ENCODE data around the gene PLEKHM2.

Gene PLEKHM2

DNA sequence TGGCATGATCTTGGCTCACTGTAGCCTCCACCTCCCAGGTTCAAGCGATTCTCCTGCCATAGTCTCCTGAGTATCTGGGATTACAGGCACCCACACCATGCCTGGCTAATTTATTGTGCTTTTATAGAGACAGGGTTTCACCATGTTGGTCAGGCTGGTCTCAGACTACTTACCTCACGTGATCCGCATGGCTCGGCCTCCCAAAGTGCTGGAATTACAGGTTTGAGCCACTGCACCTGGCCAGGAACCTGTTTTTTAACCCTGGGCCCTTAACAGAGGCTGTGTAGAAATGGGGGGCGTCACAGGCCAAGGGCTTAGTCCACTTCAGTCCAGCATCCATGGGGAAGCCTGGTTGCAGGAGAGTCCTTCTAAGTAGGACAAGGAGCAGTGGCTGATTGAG lies 83.8 kb downstream of the PLEKHM2 start:
- DNase-seq (ENCODE audit: low read depth), result no peak
- TF ChIP-seq, protein P1, sequence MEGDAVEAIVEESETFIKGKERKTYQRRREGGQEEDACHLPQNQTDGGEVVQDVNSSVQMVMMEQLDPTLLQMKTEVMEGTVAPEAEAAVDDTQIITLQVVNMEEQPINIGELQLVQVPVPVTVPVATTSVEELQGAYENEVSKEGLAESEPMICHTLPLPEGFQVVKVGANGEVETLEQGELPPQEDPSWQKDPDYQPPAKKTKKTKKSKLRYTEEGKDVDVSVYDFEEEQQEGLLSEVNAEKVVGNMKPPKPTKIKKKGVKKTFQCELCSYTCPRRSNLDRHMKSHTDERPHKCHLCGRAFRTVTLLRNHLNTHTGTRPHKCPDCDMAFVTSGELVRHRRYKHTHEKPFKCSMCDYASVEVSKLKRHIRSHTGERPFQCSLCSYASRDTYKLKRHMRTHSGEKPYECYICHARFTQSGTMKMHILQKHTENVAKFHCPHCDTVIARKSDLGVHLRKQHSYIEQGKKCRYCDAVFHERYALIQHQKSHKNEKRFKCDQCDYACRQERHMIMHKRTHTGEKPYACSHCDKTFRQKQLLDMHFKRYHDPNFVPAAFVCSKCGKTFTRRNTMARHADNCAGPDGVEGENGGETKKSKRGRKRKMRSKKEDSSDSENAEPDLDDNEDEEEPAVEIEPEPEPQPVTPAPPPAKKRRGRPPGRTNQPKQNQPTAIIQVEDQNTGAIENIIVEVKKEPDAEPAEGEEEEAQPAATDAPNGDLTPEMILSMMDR (conservative IDR thresholded peaks at IDR 0.05; ENCODE audit: low read depth, low read length), result no peak
- no peak overlapping the region for H3K4me3 ChIP-seq (ENCODE audit: low read length)

DNA sequence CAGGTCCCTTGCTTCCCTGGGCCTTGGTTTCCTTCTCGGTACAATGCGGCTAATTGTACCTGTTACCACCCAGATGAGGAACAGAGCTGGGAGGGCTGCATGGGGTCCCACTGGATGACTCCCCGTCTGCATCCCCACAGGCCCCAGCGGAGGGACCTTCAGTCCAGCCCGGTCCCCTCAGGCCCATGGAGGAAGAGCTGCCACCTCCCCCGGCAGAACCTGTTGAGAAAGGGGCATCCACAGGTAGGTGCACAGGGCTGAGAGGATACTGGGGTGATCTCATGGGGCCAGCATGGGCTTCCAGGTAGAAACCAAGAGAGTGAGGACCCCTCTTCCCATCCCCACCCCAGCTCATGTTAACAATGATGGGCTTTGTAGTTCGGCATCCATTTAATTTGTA lies 84.3 kb downstream of the PLEKHM2 start:
- TF ChIP-seq, protein P1 (conservative IDR thresholded peaks at IDR 0.05; ENCODE audit: low read depth, low read length), result no peak
- H3K4me3 ChIP-seq (ENCODE audit: low read length), result no peak overlapping the region
- no peak for DNase-seq (ENCODE audit: low read depth)

DNA sequence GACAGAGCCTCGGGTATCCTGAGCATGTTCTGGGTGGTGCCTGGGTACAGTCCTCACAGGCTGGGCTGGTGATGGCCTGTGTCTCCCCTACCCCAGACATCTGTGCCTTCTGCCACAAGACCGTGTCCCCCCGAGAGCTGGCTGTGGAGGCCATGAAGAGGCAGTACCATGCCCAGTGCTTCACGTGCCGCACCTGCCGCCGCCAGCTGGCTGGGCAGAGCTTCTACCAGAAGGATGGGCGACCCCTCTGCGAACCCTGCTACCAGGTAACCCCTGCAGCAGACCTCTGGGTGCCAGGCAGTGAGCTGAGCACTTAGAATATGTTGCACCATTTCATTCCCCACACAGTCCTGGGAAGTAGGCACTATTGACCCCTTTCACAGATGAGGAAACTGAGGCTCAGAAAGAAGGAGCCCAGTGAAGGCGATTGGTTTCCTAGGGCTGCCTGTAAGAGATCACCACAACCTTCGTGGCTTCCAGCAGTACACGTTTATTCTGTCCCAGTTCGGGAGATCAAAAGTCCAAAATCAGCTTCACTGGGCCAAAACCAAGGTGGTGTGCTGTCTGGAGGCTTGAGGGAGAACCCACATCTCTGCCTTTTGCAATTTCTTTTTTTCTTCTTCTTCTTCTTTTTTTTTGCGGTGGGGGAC lies 86.3 kb downstream of the PLEKHM2 start:
- TF ChIP-seq, protein P1 (conservative IDR thresholded peaks at IDR 0.05; ENCODE audit: low read depth, low read length), result no peak
- no peak overlapping the region for H3K4me3 ChIP-seq (ENCODE audit: low read length)
- DNase-seq (ENCODE audit: low read depth), result no peak

DNA sequence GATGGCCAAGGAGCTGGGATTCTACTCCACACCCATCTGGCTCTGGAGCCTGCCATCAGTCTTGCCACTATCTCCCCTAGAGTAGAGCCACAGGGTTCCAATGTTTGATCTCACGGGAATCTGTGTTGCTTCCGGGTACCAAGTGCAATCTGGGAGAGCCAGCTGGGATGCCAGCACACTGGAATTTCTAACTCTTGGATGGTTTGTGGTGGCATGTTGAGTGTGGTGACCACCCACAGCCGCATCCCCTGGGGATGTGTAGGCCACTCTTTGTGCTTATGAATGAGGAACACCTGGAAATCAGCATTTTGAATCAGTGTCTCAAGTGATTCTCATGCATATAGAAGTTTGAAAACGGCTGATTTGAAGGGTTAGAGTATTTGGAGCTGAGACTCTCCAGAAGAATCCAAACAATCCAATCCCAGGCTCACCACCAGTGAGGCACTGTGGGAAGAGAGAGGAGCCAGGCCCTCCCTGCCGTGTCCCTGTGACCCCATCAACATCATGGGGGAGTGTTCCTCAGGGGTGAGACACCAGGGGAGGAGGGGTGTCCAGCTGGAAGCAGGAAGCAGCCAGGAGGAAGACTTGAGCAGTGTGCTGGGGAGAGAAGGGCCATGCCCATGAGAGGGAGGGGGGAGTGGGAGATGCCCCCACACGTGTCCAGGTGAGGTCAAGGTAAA lies 87.9 kb downstream of the PLEKHM2 start:
- no peak for DNase-seq (ENCODE audit: low read depth)
- TF ChIP-seq, protein P1 (conservative IDR thresholded peaks at IDR 0.05; ENCODE audit: low read depth, low read length), result no peak
- H3K4me3 ChIP-seq (ENCODE audit: low read length), result no peak overlapping the region

DNA sequence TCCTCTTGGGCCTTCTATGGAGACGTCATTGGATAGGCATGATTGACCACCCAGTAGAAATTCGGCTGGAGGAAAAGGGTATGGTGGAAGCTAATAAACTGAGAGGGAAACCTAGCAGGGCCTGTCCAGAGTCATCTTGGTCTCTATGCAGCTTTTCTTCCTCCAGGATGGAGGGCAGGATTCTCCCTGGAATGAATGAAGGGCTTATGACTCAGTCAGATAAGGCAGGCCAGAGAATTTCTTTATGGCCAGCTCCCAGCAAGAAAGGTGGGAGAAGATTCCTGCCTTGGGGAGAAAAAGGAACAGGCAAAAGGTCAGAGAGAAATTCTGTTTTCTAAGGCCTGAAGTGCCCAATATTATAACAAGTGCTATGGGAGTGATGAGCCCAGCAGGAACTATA lies 91.6 kb downstream of the PLEKHM2 start:
- DNase-seq (ENCODE audit: low read depth), result no peak
- no peak overlapping the region for H3K4me3 ChIP-seq (ENCODE audit: low read length)
- TF ChIP-seq, protein P1 (conservative IDR thresholded peaks at IDR 0.05; ENCODE audit: low read depth, low read length), result no peak

DNA sequence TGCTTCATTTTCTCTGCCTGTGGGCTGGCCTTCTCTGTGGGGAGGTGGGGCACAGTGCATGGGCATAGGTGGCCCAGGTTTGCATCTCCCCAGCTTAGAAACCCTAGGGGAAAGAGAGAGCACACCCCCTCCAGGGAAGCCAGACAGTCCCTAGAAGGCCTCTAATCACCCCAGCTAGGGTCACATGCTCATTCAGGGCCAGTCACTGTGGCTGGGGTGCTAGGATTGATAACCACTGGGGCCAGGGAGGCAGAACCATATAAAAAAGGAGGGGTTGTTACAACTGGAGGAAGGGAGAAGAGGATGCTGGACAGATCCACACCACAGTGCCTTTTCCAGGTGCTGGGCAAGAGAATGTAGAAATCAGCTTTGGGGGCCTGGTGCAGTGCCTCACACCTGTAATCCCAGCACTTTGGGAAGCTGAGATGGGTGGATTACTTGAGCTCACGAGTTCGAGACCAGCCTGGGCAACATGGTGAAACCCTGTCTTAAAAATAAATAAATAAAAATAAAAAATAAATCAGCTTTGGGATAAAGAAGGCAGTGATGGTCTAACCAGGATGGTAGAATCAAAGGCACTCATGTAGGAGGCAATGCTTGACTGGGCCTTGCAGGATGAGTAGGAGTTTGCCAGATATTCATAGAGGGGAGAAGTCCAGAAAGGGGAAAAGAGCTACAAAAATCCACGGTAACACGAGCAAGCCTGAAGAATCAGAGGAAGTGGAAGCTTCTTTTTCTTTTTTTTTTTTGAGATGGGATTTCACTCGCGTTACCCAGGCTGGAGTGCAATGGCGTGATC lies 94.0 kb downstream of the PLEKHM2 start:
- no peak overlapping the region for H3K4me3 ChIP-seq (ENCODE audit: low read length)
- TF ChIP-seq, protein P1 (conservative IDR thresholded peaks at IDR 0.05; ENCODE audit: low read depth, low read length), result no peak
- no peak for DNase-seq (ENCODE audit: low read depth)

Measured in retinal pigment epithelial cell (primary cell).